ENCODE data around the gene APP. TPM values are rescaled to one million over a fixed set of nuclear protein-coding genes. Genes with fewer than 3 reads are reported as not detected.
"Not testable (repeated sequence)": the region's sequence is repeated elsewhere in the genome, so short reads cannot be mapped to it uniquely, and the experiment has no call there.

APP gene
- total RNA-seq, 4 donors from 2014 or later, result 234 to 376 (median 343) TPM

GRCh38 chr21:26019236-26019635 lies 151.3 kb downstream of the APP start:
- Histone ChIP-seq H3K27ac (no peak overlapping the region), H3K9me3 (no peaks in the 10 kb centered on the region), H3K4me3 (no peak overlapping the region), H3K36me3 (peaks cover 16% of the 10 kb centered on the region), H3K4me1 (no peaks in the 10 kb centered on the region), H3K27me3 (no peaks in the 10 kb centered on the region)
- DNase-seq (ENCODE audit: low spot score in 2 of 2), result no peak
- WGBS, result 82% methylated on average over 1 of the region's 1 CpG
- TF ChIP-seq EP300 (IDR thresholded peaks at IDR 0.05) (no peak), CTCF (IDR thresholded peaks at IDR 0.05) (no peak), POLR2A (IDR thresholded peaks at IDR 0.05) (no peak), POLR2AphosphoS5 (IDR thresholded peaks at IDR 0.05) (no peak)

GRCh38 chr21:26013970-26014369 lies 156.6 kb downstream of the APP start:
- 80% methylated on average over 4 of the region's 4 CpGs for WGBS
- Histone ChIP-seq H3K4me3 (no peak overlapping the region), H3K4me1 (no peaks in the 10 kb centered on the region), H3K27ac (no peak overlapping the region), H3K9me3 (no peaks in the 10 kb centered on the region), H3K27me3 (no peaks in the 10 kb centered on the region), H3K36me3 (peaks cover 3% of the 10 kb centered on the region)
- TF ChIP-seq POLR2AphosphoS5 (IDR thresholded peaks at IDR 0.05), result no peak
- TF ChIP-seq EP300 (IDR thresholded peaks at IDR 0.05), result no peak
- TF ChIP-seq POLR2A (IDR thresholded peaks at IDR 0.05), result no peak
- TF ChIP-seq CTCF (IDR thresholded peaks at IDR 0.05), result no peak
- no peak for DNase-seq (ENCODE audit: low spot score in 2 of 2)

- not testable (repeated sequence) for H3K27ac ChIP-seq; H3K4me3 ChIP-seq; H3K4me1 ChIP-seq; H3K27me3 ChIP-seq; H3K9me3 ChIP-seq; DNase-seq (ENCODE audit: low spot score in 2 of 2); H3K36me3 ChIP-seq
- 79% methylated on average over 4 of the region's 4 CpGs for WGBS
Measured at GRCh38 chr21:26012482-26012881, 158.1 kb downstream of the APP start.

- WGBS, result 96% methylated on average over 6 of the region's 6 CpGs
- no peak for TF ChIP-seq POLR2A (IDR thresholded peaks at IDR 0.05)
- H3K4me3 ChIP-seq, result no peak overlapping the region
- H3K9me3 ChIP-seq, result no peaks in the 10 kb centered on the region
- H3K36me3 ChIP-seq, result no peaks in the 10 kb centered on the region
- no peak for DNase-seq (ENCODE audit: low spot score in 2 of 2)
- H3K27me3 ChIP-seq, result no peaks in the 10 kb centered on the region
- H3K4me1 ChIP-seq, result peaks cover 9% of the 10 kb centered on the region
- no peak overlapping the region for H3K27ac ChIP-seq
Measured at GRCh38 chr21:26011292-26011940, 159.2 kb downstream of the APP start.

GRCh38 chr21:26007951-26008498 lies 162.5 kb downstream of the APP start:
- Histone ChIP-seq H3K27me3 (no peaks in the 10 kb centered on the region), H3K4me3 (no peak overlapping the region), H3K36me3 (no peaks in the 10 kb centered on the region), H3K27ac (peak overlapping the region; percentile 41), H3K4me1 (peaks cover 15% of the 10 kb centered on the region), H3K9me3 (no peaks in the 10 kb centered on the region)
- no peak for DNase-seq (ENCODE audit: low spot score in 2 of 2)
- TF ChIP-seq CTCF (IDR thresholded peaks at IDR 0.05), result no peak
- no peak for TF ChIP-seq POLR2A (IDR thresholded peaks at IDR 0.05)
- no peak for TF ChIP-seq EP300 (IDR thresholded peaks at IDR 0.05)
- no peak for TF ChIP-seq POLR2AphosphoS5 (IDR thresholded peaks at IDR 0.05)
- WGBS, result 54% methylated on average over 8 of the region's 8 CpGs

- Histone ChIP-seq H3K9me3 (no peaks in the 10 kb centered on the region), H3K4me3 (no peak overlapping the region), H3K36me3 (no peaks in the 10 kb centered on the region), H3K27ac (no peak overlapping the region), H3K4me1 (peaks cover 15% of the 10 kb centered on the region), H3K27me3 (no peaks in the 10 kb centered on the region)
- DNase-seq (ENCODE audit: low spot score in 2 of 2), result no peak
- TF ChIP-seq CTCF (IDR thresholded peaks at IDR 0.05), result no peak
- no peak for TF ChIP-seq POLR2AphosphoS5 (IDR thresholded peaks at IDR 0.05)
- TF ChIP-seq POLR2A (IDR thresholded peaks at IDR 0.05), result no peak
- no peak for TF ChIP-seq EP300 (IDR thresholded peaks at IDR 0.05)
- WGBS, result 94% methylated on average over 1 of the region's 1 CpG
Measured at GRCh38 chr21:26005464-26005863, 165.1 kb downstream of the APP start.
